ENCODE results near the gene NAA25. TPM values are rescaled to one million over a fixed set of nuclear protein-coding genes. Genes with fewer than 3 reads are reported as not detected.

NAA25 gene
- polyA plus RNA-seq, 5 donors, result 18.8 to 32.2 (median 25.2) TPM

- no peak for DNase-seq
Measured at GRCh38 chr12:111978545-111978944, 130.0 kb downstream of the NAA25 start.

- no peak for DNase-seq
Measured at GRCh38 chr12:111976860-111977259, 131.7 kb downstream of the NAA25 start.

Other genes with a start within 250 kb of the NAA25 start
- 10 to 100 TPM; 17.3 to 23.1 (median 20.2) TPM for gene TMEM116, start 95.6 kb downstream of the NAA25 start, polyA plus RNA-seq (ENCODE audit: insufficient read depth in 1 of 5, insufficient read length in 5 of 5, low replicate concordance in 1 of 5)
- 100 to 1,000 TPM; 128 to 175 (median 146) TPM for gene ERP29, start 95.4 kb downstream of the NAA25 start, polyA plus RNA-seq (ENCODE audit: insufficient read depth in 1 of 5, insufficient read length in 5 of 5, low replicate concordance in 1 of 5)
- gene TRAFD1, start 16.8 kb upstream of the NAA25 start, polyA plus RNA-seq (ENCODE audit: insufficient read depth in 1 of 5, insufficient read length in 5 of 5, low replicate concordance in 1 of 5), result 10 to 100 TPM; 38.6 to 44.6 (median 41.1) TPM